HepG2 (cell line): ENCODE measurements around the gene EIF4G3. TPM values are rescaled to one million over a fixed set of nuclear protein-coding genes. Genes with fewer than 3 reads are reported as not detected.
A peak's percentile ranks its signal among the peaks of the same experiment; 100 is the strongest.

Experiments
- ARNT2 ChIP-seq: sonication (generic); formaldehyde crosslinking; IDR thresholded peaks from 2 replicates; pipeline ENCODE4 v1.8.0; 2022; ENCODE audit warnings: mild to moderate bottlenecking, low read depth, missing genetic modification reagents, moderate library complexity
- BHLHE40 ChIP-seq: IDR thresholded peaks from 2 replicates; pipeline ENCODE4 v1.6.1; 2011; ENCODE audit warnings: low read length, improper control_type of control experiment
- FOXO1 ChIP-seq: sonication (generic); formaldehyde crosslinking; IDR thresholded peaks from 2 replicates; pipeline ENCODE4 v1.4.0; 2020; ENCODE audit warnings: missing genetic modification reagents
- GFI1 ChIP-seq: sonication (generic); formaldehyde crosslinking; IDR thresholded peaks from 2 replicates; pipeline ENCODE4 v1.5.0; 2020; ENCODE audit warnings: missing genetic modification reagents, mild to moderate bottlenecking, borderline replicate concordance
- HIVEP1 ChIP-seq: sonication (generic); formaldehyde crosslinking; IDR thresholded peaks from 2 replicates; pipeline ENCODE4 v1.4.0; 2020; ENCODE audit warnings: mild to moderate bottlenecking, missing genetic modification reagents
- KAT8 ChIP-seq: IDR thresholded peaks from 2 replicates; pipeline ENCODE4 v1.6.1; 2016; ENCODE audit warnings: missing genetic modification reagents, missing compliant biosample characterization
- MXD4 ChIP-seq: IDR thresholded peaks from 2 replicates; pipeline ENCODE4 v1.6.1; 2016; ENCODE audit warnings: mild to moderate bottlenecking, missing biosample characterization, missing genetic modification reagents
- NR2F6 ChIP-seq, 2 experiments: IDR thresholded peaks; 2 replicates each; pipeline ENCODE4 v1.6.1; 2016; ENCODE audit warnings: antibody characterized with exemption in 1 of 2, mild to moderate bottlenecking in 1 of 2
- PRMT3 ChIP-seq: sonication (generic); formaldehyde crosslinking; IDR thresholded peaks from 2 replicates; pipeline ENCODE4 v1.8.1; 2022; ENCODE audit warnings: low read depth, mild to moderate bottlenecking, moderate library complexity, missing genetic modification reagents, borderline replicate concordance
- SAFB2 ChIP-seq: sonication (generic); formaldehyde crosslinking; IDR thresholded peaks from 2 replicates; pipeline ENCODE4 v1.5.1; 2020; ENCODE audit warnings: missing genetic modification reagents, low read depth, mild to moderate bottlenecking, borderline replicate concordance
- SPEN ChIP-seq: sonication (generic); formaldehyde crosslinking; IDR thresholded peaks from 2 replicates; pipeline ENCODE4 v1.5.1; 2020; ENCODE audit warnings: low read depth, mild to moderate bottlenecking, missing genetic modification reagents
- SRY ChIP-seq: sonication (generic); formaldehyde crosslinking; IDR thresholded peaks from 2 replicates; pipeline ENCODE4 v1.8.0; 2022; ENCODE audit warnings: mild to moderate bottlenecking, missing genetic modification reagents
- TBX2 ChIP-seq: sonication (generic); formaldehyde crosslinking; IDR thresholded peaks from 2 replicates; pipeline ENCODE4 v1.5.0; 2020; ENCODE audit warnings: missing genetic modification reagents, mild to moderate bottlenecking, borderline replicate concordance
- ZBTB7A ChIP-seq: sonication (generic); formaldehyde crosslinking; IDR thresholded peaks from 2 replicates; pipeline ENCODE4 v1.8.0; 2022; ENCODE audit warnings: mild to moderate bottlenecking, missing genetic modification reagents
- ZKSCAN8 ChIP-seq: IDR thresholded peaks from 2 replicates; pipeline ENCODE4 v1.6.1; 2016; ENCODE audit warnings: borderline replicate concordance, missing genetic modification reagents, missing compliant biosample characterization
- ZNF678 ChIP-seq: sonication (generic); formaldehyde crosslinking; IDR thresholded peaks from 2 replicates; pipeline ENCODE4 v1.4.0; 2020; ENCODE audit warnings: mild to moderate bottlenecking, missing genetic modification reagents
- ZNF720 ChIP-seq: sonication (generic); formaldehyde crosslinking; IDR thresholded peaks from 2 replicates; pipeline ENCODE4 v1.4.0; 2020; ENCODE audit warnings: missing genetic modification reagents
- ZNF777 ChIP-seq: sonication (generic); formaldehyde crosslinking; IDR thresholded peaks from 2 replicates; pipeline ENCODE4 v1.4.0; 2020; ENCODE audit warnings: missing genetic modification reagents
- polyA plus RNA-seq, 8 experiments: library from polyadenylated mRNA; depleted of rRNA in 3 of 8; stranded (reverse) in 7 of 8; unstranded in 1 of 8; fragments of >200 nt; fragmentation: Illumina TruSeq in 4 of 8; extraction: Trizol in 4 of 8; gene quantifications; 2 replicates each; pipeline versions ENCODE4 v1.2.1 to v1.2.3, GENCODE V29; 2011 to 2016; ENCODE audit warnings: low read depth in 4 of 8, missing spikeins in 1 of 8, mixed read lengths in 1 of 8; ENCODE audit not compliant: insufficient read depth in 1 of 8
- total RNA-seq, 5 experiments: library from RNA; depleted of rRNA; stranded (reverse); fragments of >200 nt; fragmentation: Illumina TruSeq; extraction: Trizol; gene quantifications; 2 replicates each; pipeline ENCODE4 v1.2.3, GENCODE V29; 2016; ENCODE audit warnings: low read depth in 1 of 5
- TF ChIP-seq, protein P1 (sequence below): sonication (generic); formaldehyde crosslinking; IDR thresholded peaks from 2 replicates; pipeline ENCODE4 v1.5.0; 2020; ENCODE audit warnings: missing genetic modification reagents
- TF ChIP-seq, protein P2 (sequence below): IDR thresholded peaks from 2 replicates; pipeline ENCODE4 v1.6.1; 2016; ENCODE audit warnings: low read depth, borderline replicate concordance
- TF ChIP-seq, protein P3 (sequence below): IDR thresholded peaks from 2 replicates; pipeline ENCODE4 v1.6.1; 2016
- TF ChIP-seq, protein P4 (sequence below): sonication (generic); formaldehyde crosslinking; IDR thresholded peaks from 2 replicates; pipeline ENCODE4 v1.5.1; 2020; ENCODE audit warnings: mild to moderate bottlenecking, moderate library complexity, missing genetic modification reagents
- TF ChIP-seq, protein P5 (sequence below): sonication (generic); formaldehyde crosslinking; IDR thresholded peaks from 2 replicates; pipeline ENCODE4 v1.5.1; 2020; ENCODE audit warnings: mild to moderate bottlenecking, missing genetic modification reagents, moderate library complexity
- TF ChIP-seq, protein P6 (sequence below): sonication (generic); formaldehyde crosslinking; IDR thresholded peaks from 2 replicates; pipeline ENCODE4 v1.4.0; 2020; ENCODE audit warnings: missing genetic modification reagents

The EIF4G3 gene
- total and polyA plus RNA-seq, 2 of the 13 experiments (the other 11 are each of a cell fraction or from before 2014, with no cell fraction given): 22.2 to 27.6 TPM

DNA sequence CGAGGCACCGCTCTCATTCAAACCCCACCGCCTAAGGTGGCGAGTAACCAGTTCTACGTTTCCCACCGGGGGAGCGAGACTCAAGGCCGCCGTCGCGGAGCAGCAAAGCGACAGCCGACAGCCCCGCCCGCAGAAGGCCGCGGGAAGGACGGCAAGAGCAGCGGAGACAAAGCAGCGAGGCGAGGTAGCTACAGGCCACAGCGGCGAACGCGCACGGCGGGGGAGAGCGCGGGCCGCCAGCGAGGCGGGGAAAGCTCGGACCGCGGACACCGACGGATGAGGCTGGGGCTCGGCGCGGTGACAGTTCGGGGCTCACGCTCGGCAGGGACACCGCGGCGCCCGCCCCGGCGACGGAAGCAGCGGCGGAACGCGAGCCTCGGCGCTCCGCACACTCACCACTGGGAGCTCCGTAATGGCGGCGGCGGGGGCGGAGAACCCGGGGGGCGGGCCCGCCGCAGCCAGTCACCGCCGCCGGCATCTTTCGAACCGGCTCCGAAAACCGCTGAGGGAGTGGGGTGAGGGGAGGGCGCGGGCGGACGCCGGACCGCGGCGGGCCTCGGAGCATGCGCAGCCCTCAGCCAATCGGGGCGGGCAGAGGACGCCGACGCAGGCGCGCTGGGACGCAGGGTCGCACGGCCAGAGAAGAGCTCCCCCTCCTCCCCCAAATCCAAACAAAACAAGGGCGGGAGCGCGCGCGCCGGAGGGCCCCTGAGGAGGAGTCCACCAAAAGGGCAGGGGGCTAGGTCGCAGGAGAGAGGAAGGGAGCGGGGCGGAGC, 390.3 kb downstream of the EIF4G3 start (continued):
- TF ChIP-seq HIVEP1 (peak; percentile 37; the same call in 1 of the 2 replicates), BHLHE40 (no peak), ZNF720 (CRISPR knock-in tag) (no peak), SAFB2 (CRISPR knock-in tag) (no peak), TBX2 (CRISPR knock-in tag) (peak; percentile 56), SRY (CRISPR knock-in tag) (peak; percentile 76), PRMT3 (peak; percentile 88), ZBTB7A (peak; percentile 65), ZKSCAN8 (CRISPR knock-in tag) (no peak), ZNF777 (peak; percentile 82), MXD4 (CRISPR knock-in tag) (no peak; the same call in 1 of the 2 replicates), NR2F6 (IDR thresholded peaks at IDR 0.05) (no peak), NR2F6 (CRISPR knock-in tag; IDR thresholded peaks at IDR 0.05) (no peak), GFI1 (peak; percentile 56; the same call in 1 of the 2 replicates), SPEN (no peak), ARNT2 (CRISPR knock-in tag) (peak; percentile 81; the same call in 1 of the 2 replicates), ZNF678 (CRISPR knock-in tag) (no peak), FOXO1 (CRISPR knock-in tag) (no peak), KAT8 (0 out of 2 replicates have a peak, but pooled peaks have one; percentile 25)
- TF ChIP-seq, protein P1, sequence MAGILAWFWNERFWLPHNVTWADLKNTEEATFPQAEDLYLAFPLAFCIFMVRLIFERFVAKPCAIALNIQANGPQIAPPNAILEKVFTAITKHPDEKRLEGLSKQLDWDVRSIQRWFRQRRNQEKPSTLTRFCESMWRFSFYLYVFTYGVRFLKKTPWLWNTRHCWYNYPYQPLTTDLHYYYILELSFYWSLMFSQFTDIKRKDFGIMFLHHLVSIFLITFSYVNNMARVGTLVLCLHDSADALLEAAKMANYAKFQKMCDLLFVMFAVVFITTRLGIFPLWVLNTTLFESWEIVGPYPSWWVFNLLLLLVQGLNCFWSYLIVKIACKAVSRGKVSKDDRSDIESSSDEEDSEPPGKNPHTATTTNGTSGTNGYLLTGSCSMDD: no peak
- TF ChIP-seq, protein P2, sequence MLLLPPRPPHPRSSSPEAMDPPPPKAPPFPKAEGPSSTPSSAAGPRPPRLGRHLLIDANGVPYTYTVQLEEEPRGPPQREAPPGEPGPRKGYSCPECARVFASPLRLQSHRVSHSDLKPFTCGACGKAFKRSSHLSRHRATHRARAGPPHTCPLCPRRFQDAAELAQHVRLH (CRISPR knock-in tag): 0 out of 2 replicates have a peak, but pooled peaks have one; percentile 39
- TF ChIP-seq, protein P3, sequence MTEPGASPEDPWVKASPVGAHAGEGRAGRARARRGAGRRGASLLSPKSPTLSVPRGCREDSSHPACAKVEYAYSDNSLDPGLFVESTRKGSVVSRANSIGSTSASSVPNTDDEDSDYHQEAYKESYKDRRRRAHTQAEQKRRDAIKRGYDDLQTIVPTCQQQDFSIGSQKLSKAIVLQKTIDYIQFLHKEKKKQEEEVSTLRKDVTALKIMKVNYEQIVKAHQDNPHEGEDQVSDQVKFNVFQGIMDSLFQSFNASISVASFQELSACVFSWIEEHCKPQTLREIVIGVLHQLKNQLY (CRISPR knock-in tag): no peak
- TF ChIP-seq, protein P4, sequence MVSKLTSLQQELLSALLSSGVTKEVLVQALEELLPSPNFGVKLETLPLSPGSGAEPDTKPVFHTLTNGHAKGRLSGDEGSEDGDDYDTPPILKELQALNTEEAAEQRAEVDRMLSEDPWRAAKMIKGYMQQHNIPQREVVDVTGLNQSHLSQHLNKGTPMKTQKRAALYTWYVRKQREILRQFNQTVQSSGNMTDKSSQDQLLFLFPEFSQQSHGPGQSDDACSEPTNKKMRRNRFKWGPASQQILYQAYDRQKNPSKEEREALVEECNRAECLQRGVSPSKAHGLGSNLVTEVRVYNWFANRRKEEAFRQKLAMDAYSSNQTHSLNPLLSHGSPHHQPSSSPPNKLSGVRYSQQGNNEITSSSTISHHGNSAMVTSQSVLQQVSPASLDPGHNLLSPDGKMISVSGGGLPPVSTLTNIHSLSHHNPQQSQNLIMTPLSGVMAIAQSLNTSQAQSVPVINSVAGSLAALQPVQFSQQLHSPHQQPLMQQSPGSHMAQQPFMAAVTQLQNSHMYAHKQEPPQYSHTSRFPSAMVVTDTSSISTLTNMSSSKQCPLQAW (CRISPR knock-in tag): peak; percentile 57; the same call in 1 of the 2 replicates
- TF ChIP-seq, protein P5, sequence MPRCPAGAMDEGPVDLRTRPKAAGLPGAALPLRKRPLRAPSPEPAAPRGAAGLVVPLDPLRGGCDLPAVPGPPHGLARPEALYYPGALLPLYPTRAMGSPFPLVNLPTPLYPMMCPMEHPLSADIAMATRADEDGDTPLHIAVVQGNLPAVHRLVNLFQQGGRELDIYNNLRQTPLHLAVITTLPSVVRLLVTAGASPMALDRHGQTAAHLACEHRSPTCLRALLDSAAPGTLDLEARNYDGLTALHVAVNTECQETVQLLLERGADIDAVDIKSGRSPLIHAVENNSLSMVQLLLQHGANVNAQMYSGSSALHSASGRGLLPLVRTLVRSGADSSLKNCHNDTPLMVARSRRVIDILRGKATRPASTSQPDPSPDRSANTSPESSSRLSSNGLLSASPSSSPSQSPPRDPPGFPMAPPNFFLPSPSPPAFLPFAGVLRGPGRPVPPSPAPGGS (CRISPR knock-in tag): peak; percentile 85
- TF ChIP-seq, protein P6, sequence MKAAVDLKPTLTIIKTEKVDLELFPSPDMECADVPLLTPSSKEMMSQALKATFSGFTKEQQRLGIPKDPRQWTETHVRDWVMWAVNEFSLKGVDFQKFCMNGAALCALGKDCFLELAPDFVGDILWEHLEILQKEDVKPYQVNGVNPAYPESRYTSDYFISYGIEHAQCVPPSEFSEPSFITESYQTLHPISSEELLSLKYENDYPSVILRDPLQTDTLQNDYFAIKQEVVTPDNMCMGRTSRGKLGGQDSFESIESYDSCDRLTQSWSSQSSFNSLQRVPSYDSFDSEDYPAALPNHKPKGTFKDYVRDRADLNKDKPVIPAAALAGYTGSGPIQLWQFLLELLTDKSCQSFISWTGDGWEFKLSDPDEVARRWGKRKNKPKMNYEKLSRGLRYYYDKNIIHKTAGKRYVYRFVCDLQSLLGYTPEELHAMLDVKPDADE: no peak; the same call in 1 of the 2 replicates
